DND-41 (cell line): ENCODE results near the gene NRXN3.

ENCODE experiments used
- CTCF ChIP-seq: IDR thresholded peaks from 2 replicates; pipeline ENCODE4 v1.5.1; 2012; ENCODE audit warnings: borderline replicate concordance, low read length, moderate library complexity, mild to moderate bottlenecking; ENCODE audit not compliant: poor library complexity, severe bottlenecking; ENCODE audit errors: extremely low read depth
- EZH2 ChIP-seq: IDR thresholded peaks from 3 replicates; pipeline ENCODE4 v1.6.1; 2012; ENCODE audit warnings: borderline replicate concordance, low read depth, mild to moderate bottlenecking, moderate library complexity, low read length, inconsistent platforms; ENCODE audit not compliant: severe bottlenecking

GRCh38 chr14:79468486-79468885 is 1298.3 kb downstream of the NRXN3 start:
- TF ChIP-seq CTCF: no peak
- no peak for TF ChIP-seq EZH2
